IPS-18a (cell line): Measurements from ENCODE around the gene SERHL2.
"Not testable (repeated sequence)": the region's sequence is repeated elsewhere in the genome, so short reads cannot be mapped to it uniquely, and the experiment has no call there.

ENCODE experiments used
- H3K27ac ChIP-seq: one replicate; pipeline ENCODE4 v1.5.1; 2013; ENCODE audit warnings: low read length
- H3K27me3 ChIP-seq: one replicate; pipeline ENCODE4 v1.6.1; 2013; ENCODE audit warnings: mild to moderate bottlenecking, low read length; ENCODE audit not compliant: control insufficient read depth, insufficient read depth
- H3K36me3 ChIP-seq: one replicate; pipeline ENCODE4 v1.6.1; 2013; ENCODE audit warnings: low read depth, low read length; ENCODE audit not compliant: control insufficient read depth
- H3K4me1 ChIP-seq: one replicate; pipeline ENCODE4 v1.6.1; 2013; ENCODE audit warnings: low read depth, low read length; ENCODE audit not compliant: control insufficient read depth
- H3K4me3 ChIP-seq: one replicate; pipeline ENCODE4 v1.5.1; 2013; ENCODE audit warnings: low read length
- H3K9ac ChIP-seq: one replicate; pipeline ENCODE4 v1.6.1; 2013; ENCODE audit warnings: mild to moderate bottlenecking, low read length, moderate library complexity
- H3K9me3 ChIP-seq: one replicate; pipeline ENCODE4 v1.6.1; 2013; ENCODE audit warnings: low read depth, low read length; ENCODE audit not compliant: control insufficient read depth

Gene SERHL2

DNA sequence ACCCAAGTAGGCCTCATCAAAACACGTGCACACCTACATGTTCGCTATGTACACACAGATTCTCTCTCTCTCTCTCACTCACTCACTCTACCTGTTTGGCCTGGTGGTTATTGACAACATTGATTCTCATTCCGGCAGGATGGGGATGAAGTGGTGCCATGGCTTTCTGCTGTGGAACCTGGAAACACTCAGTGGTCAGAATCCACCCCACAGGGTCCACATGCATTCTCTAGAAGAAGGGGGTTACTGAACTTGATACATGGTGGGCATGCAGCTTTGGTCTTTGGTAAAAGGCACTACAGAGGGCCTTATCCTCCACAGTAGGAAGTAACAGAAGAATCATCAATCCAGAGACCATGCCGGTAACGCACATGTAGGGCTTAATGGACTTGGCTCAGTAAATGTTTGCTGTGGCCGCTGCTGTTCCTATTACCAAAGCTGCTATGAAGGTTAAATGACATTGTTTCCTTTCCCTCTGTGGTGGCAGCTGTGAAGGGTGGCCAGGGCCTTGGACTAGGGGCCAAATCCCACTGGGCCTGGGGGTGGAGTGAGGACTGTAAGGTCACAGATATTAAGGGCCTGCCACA lies 48.2 kb downstream of the SERHL2 start:
- H3K36me3 ChIP-seq: peaks cover 52% of the 10 kb centered on the region
- no peak overlapping the region for H3K9ac ChIP-seq
- H3K27ac ChIP-seq: no peak overlapping the region
- H3K4me3 ChIP-seq: no peak overlapping the region
- H3K4me1 ChIP-seq: no peaks in the 10 kb centered on the region
- H3K27me3 ChIP-seq: no peaks in the 10 kb centered on the region
- no peaks in the 10 kb centered on the region for H3K9me3 ChIP-seq

GRCh38 chr22:42602470-42602869 lies 48.7 kb downstream of the SERHL2 start:
- Histone ChIP-seq H3K4me3 (no peak overlapping the region), H3K9ac (no peak overlapping the region), H3K27me3 (no peaks in the 10 kb centered on the region), H3K9me3 (no peaks in the 10 kb centered on the region), H3K36me3 (peaks cover 47% of the 10 kb centered on the region), H3K27ac (no peak overlapping the region), H3K4me1 (no peaks in the 10 kb centered on the region)

DNA sequence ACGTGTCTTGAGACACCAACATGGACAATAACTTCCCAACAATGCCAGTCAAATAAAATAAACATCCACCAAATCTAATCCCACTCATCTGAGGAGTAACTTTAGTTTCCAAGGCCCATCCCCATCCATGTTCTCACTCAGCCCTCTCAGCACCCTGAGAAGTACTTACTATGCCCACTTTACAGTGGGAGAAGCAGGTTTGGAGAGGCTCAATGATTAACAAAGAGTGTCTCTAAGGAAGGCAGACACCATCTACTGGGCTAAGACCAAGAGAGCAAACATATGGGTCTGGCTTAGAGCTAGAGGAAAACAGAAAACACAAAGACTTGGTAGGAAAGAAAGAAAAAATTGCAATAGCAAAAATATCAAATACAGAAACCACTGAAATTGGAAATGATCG lies 49.7 kb downstream of the SERHL2 start:
- no peak overlapping the region for H3K27ac ChIP-seq
- H3K9me3 ChIP-seq: no peaks in the 10 kb centered on the region
- peaks cover 45% of the 10 kb centered on the region for H3K36me3 ChIP-seq
- no peak overlapping the region for H3K9ac ChIP-seq
- no peaks in the 10 kb centered on the region for H3K4me1 ChIP-seq
- no peak overlapping the region for H3K4me3 ChIP-seq
- H3K27me3 ChIP-seq: no peaks in the 10 kb centered on the region

GRCh38 chr22:42604403-42604802 lies 50.6 kb downstream of the SERHL2 start:
- H3K27me3 ChIP-seq: no peaks in the 10 kb centered on the region
- no peak overlapping the region for H3K9ac ChIP-seq
- peaks cover 7% of the 10 kb centered on the region for H3K4me1 ChIP-seq
- no peak overlapping the region for H3K4me3 ChIP-seq
- H3K27ac ChIP-seq: no peak overlapping the region
- no peaks in the 10 kb centered on the region for H3K9me3 ChIP-seq
- H3K36me3 ChIP-seq: peaks cover 35% of the 10 kb centered on the region

GRCh38 chr22:42607641-42608040 lies 53.9 kb downstream of the SERHL2 start:
- not testable (repeated sequence) for H3K27ac ChIP-seq, H3K4me3 ChIP-seq, H3K9ac ChIP-seq, H3K4me1 ChIP-seq, H3K9me3 ChIP-seq, H3K27me3 ChIP-seq
- peaks cover 18% of the 10 kb centered on the region for H3K36me3 ChIP-seq

DNA sequence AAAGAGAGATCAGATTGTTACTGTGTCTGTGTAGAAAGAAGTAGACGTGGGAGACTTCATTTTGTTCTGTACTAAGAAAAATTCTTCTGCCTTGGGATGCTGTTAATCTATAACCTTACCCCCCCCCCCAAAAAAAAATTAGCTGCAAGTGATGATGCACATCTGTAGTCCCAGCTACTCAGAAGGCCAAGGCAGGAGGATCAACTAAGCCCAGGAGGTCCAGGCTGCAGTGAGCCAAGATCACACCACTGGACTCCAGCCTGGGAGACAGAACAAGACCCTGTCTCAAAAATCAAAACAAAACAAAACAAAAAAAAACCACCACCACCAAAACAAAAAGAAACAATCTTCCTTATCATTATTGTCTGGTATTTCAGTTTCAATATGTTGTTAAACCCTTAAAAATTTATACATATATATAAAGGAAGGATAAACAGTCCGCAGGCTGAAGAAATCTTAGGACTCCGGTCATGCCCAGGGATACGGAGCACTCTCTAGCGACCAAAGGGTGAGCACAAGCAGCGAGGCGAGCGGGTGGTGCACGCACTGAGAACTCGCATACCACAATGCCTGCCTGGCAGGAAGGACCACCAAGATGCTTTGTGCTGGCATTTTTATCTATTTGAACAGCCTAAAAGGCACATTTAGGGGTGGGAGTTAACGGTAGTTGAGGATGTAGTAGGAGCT lies 54.5 kb downstream of the SERHL2 start:
- Histone ChIP-seq H3K9me3 (no peaks in the 10 kb centered on the region), H3K9ac (no peak overlapping the region), H3K4me3 (no peak overlapping the region), H3K4me1 (peaks cover 15% of the 10 kb centered on the region), H3K36me3 (peaks cover 14% of the 10 kb centered on the region), H3K27me3 (no peaks in the 10 kb centered on the region), H3K27ac (no peak overlapping the region)

- H3K9ac ChIP-seq: no peak overlapping the region
- no peak overlapping the region for H3K27ac ChIP-seq
- H3K36me3 ChIP-seq: peaks cover 11% of the 10 kb centered on the region
- peaks cover 15% of the 10 kb centered on the region for H3K4me1 ChIP-seq
- H3K4me3 ChIP-seq: no peak overlapping the region
- H3K9me3 ChIP-seq: no peaks in the 10 kb centered on the region
- no peaks in the 10 kb centered on the region for H3K27me3 ChIP-seq
Observed at GRCh38 chr22:42608823-42609361, 55.1 kb downstream of the SERHL2 start.

DNA sequence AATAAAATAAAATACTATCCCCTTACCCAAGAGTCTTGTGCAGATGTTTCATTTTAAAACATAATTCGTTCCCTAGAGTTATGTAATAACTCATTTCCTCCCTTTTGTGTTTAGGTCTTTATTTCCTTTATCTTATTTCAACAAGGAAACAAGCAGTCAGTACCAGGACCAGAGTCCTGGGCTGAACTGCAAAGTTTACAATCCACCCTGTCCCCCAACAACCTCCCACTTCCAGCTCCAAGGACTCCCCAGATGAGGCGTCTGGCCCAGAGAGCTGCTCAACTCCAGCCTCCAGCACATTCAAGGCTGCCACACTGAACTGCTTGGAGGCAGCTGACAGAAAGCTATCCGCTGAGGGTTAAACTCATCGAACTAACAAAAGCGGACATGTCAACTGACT lies 56.4 kb downstream of the SERHL2 start:
- H3K4me1 ChIP-seq: peaks cover 15% of the 10 kb centered on the region
- no peak overlapping the region for H3K4me3 ChIP-seq
- H3K27ac ChIP-seq: no peak overlapping the region
- H3K9me3 ChIP-seq: no peaks in the 10 kb centered on the region
- H3K27me3 ChIP-seq: no peaks in the 10 kb centered on the region
- H3K9ac ChIP-seq: no peak overlapping the region
- peaks cover 7% of the 10 kb centered on the region for H3K36me3 ChIP-seq

- Histone ChIP-seq H3K36me3 (peaks cover 7% of the 10 kb centered on the region), H3K4me1 (peaks cover 15% of the 10 kb centered on the region), H3K27ac (no peak overlapping the region), H3K4me3 (no peak overlapping the region), H3K9me3 (no peaks in the 10 kb centered on the region), H3K9ac (no peak overlapping the region), H3K27me3 (no peaks in the 10 kb centered on the region)
Observed at GRCh38 chr22:42611051-42611450, 57.3 kb downstream of the SERHL2 start.

DNA sequence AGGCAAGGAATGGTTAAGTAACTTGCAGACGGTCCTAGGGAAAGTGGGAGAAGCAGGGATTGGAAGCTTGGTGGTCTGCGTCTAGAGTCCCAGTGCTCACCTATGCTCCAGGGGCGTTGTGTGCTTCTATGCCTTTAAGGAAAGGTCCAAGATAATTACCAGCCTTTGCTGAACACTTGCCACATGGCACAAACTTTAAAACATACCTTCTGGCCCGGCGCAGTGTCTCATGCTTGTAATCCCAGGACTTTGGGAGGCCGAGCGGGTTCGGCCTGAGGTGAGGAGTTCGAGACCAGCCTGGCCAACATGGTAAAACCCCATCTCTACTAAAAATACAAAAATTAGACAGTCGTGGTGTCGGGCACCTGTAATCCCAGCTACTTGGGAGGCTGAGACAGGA lies 58.6 kb downstream of the SERHL2 start:
- no peaks in the 10 kb centered on the region for H3K27me3 ChIP-seq
- H3K27ac ChIP-seq: no peak overlapping the region
- H3K4me1 ChIP-seq: peaks cover 15% of the 10 kb centered on the region
- no peak overlapping the region for H3K4me3 ChIP-seq
- no peaks in the 10 kb centered on the region for H3K9me3 ChIP-seq
- no peak overlapping the region for H3K9ac ChIP-seq
- H3K36me3 ChIP-seq: peaks cover 7% of the 10 kb centered on the region

DNA sequence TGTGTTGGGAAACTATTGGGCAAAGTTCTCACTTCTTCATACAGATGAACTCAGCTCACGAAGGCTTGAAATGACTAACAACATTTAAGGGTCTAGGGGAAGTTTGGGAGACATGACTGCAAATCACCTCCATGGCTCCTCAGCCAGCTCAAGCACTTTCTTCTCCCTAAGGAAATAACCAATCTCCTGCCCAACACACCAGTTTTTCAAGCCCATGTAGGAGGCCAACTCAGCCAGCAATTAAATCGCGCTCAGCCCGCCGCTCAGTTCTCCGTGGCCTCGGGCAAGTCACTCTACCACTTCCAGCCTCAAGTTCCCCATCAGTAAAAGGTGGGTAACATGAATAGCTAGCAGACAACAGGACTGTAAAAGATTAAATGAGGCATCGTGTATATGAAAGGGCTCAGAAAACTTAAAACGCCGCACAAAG lies 60.1 kb downstream of the SERHL2 start:
- peaks cover 7% of the 10 kb centered on the region for H3K36me3 ChIP-seq
- H3K4me1 ChIP-seq: peaks cover 11% of the 10 kb centered on the region
- peak overlapping the region; percentile 91 for H3K27ac ChIP-seq
- peak overlapping the region; percentile 88 for H3K9ac ChIP-seq
- no peaks in the 10 kb centered on the region for H3K9me3 ChIP-seq
- H3K27me3 ChIP-seq: no peaks in the 10 kb centered on the region
- peak overlapping the region; percentile 98 for H3K4me3 ChIP-seq
